GM19239 (cell line): ENCODE data around the gene PDZRN4.
A peak's percentile ranks its signal among the peaks of the same experiment; 100 is the strongest.
"Not testable (repeated sequence)": the region's sequence is repeated elsewhere in the genome, so short reads cannot be mapped to it uniquely, and the experiment has no call there.

ENCODE experiments used
- DNase-seq: peaks from one replicate; pipeline ENCODE4 v3.0.0; 2011; ENCODE audit warnings: low spot score; ENCODE audit not compliant: insufficient read length
- FAIRE-seq: peaks from 2 replicates; lab custom pipeline; 2011; peaks lifted over from hg19 to GRCh38; lab: Jason Lieb, UNC

Gene PDZRN4

DNA sequence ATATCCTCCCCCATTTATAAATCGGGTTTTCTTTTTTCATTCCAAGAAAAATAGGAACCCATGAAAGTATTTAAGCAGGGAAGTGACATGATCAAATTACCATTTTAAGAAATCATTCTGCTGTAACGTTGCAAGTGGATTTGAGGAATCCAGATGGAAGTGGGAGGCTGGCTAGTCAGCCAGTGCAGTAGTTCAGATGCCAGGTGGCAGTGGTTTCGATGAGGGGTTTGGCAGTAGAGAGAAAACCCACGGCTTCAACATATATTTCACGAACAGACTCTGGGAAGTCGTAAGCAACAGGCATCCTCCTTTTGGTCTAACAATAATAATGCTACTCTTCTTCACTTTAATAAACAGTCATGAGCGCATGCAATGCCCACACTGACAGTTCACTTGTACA lies 25.0 kb downstream of the PDZRN4 start:
- FAIRE-seq (no peak), DNase-seq (no peak)

DNA sequence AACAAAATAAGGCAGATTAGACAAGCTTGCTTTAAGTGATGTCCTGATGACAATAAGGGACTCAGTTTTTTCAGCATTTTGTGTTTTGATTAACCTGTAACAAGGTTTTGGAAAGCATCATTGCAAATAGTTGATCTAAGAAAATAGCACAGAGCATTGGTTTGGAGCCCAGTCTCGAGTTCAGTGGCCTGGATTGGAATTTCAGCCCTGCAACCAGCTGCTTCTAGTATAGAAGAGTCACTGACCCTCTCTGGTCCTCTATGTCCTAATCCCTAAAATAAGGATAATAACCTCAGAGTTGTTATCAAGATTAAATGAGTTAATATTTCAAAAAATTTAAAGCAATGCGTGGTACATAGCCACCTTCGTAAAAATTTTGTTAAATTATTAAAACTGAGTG lies 25.5 kb downstream of the PDZRN4 start:
- no peak for FAIRE-seq
- DNase-seq: no peak

DNA sequence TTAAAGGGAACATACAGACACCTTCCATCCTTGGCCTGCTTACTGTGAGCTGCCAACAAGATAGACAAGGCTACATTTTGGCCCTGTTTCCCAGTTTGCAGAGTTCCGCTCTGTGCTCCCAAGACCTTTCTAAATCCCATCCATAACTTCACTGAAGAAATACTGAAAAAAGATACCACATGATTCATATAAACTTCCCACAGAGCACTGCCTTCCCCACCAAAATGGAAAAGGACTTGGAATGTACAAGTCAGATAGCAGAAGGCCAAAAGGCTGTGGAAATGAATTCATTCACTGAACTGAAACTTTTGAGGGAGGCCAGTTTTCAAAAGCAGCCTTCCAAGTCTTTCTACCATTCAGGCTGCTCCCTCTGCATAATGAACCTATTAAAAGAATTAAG lies 29.6 kb downstream of the PDZRN4 start:
- FAIRE-seq (no peak), DNase-seq (no peak)

DNA sequence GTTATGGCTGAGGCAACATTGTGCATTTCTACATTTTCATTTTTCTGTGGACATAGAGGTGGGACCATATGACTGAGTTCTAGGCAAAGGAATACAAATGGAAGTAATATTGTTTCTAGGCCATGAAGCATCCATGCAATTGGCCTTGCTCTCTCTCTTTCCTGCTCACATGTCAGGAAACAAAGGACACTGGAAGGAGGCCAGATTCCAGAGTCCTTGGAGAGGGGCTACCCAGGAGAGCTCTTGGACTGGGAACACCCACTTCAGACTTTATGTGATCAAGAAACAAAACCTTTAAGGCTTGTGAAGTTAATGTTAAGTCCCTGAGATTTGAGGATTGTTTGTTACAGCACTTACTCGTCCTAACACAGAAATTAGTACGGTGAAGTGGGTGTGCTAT lies 32.8 kb downstream of the PDZRN4 start:
- no peak for DNase-seq
- no peak for FAIRE-seq

DNA sequence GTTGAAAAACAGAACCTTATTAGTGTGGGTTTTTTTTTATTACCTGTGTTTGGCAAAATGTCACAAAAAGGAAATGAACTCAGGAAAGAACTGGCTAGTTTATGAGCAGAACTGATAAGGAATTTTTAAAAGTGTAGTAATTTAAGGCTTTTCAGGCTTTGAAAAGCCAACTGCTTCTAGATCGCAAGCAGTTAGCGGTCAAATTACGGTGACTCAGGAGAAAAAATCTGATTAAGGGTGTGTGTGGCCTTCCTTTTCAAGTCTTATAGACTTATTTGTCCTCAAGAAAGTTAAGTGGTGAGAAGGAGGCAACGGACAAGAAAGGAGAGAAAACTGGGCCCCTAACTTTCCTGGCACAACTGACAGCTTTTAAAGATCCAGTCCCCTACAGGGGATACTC lies 33.4 kb downstream of the PDZRN4 start:
- FAIRE-seq (no peak), DNase-seq (no peak)

DNA sequence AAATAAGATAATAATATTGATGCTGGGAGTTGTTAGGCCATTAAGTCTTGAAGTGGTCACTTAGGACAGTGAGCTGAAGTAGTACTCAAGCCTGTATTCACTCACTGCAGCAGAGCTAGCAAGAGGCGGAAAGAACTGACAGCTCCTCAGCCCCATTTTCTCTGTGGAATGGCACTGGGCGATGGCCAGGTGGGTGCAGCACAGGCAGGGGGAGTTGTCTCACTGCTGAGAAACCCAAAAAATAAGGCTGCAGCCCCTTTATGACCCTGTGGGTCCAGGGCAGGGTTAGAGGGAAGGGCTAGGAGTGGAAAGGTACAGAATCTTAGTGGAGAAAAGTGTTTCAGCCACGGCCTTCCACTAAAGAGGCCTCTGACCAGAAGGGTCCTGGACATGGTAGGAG lies 35.5 kb downstream of the PDZRN4 start:
- DNase-seq: no peak
- no peak for FAIRE-seq

DNA sequence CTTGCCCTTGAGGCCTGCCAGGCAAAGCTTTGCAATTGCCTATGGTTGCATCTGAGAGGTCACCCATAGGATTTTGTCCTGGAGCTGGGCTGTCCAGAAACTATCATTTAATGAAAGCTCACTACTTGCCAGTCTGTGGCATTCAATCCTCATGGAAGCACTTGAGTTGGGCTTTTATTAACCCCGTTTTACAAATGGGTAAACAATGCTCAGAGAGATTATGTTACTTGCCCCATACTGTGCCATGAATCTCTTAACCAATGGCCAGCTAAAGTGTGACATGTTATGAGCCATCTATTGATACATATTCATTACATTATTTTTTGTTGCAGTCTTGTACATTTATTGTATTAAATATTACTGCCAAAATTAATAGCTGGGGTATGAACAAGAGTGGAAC lies 35.9 kb downstream of the PDZRN4 start:
- FAIRE-seq: no peak

DNA sequence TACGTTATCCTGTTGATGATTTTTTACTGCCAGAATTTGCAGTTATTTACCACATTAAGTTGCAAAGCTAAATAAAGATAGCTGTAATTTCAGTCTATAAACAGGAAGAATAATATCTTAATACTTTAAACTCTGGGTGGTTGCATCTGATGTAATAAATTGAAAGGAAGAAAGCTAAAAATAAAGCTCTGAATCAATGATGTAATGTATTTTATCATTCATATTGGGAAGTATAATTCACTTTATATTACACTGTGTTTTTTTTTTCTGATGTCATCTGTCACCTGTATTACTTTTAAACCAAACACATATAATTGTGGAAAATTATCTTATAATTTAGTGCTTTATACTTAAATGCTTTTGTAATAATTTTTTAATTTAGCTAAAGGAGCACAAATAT lies 37.1 kb downstream of the PDZRN4 start:
- no peak for DNase-seq
- FAIRE-seq: no peak

More for the DNA sequence above, 35.9 kb downstream of the PDZRN4 start:
- DNase-seq: no peak

DNA sequence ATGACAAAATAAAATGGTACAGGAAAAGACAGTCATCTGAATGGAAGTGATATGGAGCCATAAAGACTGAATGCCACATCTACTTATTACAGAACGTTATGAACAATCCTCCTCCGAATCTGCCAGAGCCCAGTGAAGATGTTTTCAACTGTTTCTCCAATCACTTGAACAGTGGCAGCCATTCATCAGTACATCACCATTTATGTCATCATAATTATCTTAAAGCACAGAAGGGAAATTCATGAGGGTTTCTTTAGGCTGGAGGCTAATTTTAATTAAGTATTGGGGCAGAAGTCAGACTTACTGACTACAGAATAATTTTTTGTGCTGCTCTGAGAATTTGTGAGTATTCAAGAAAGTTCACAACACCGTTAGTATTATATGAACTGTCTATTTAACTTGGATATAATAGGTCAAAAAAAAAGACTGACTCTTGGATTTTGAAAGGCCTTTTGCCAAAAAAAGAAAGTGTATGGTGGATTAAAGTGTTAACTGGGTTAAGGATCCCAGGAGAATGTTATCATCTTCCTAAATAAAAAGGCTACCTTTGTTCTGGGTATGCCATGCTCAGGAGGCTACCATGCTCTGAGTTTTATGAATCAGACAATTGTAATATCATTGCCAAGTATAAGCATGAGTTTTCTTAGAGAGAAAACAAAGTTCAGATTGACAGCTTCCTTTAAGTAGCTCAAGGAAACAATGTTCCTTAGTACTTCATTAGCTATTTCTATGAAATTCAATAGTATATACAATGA lies 40.1 kb downstream of the PDZRN4 start:
- DNase-seq (no peak), FAIRE-seq (no peak)

DNA sequence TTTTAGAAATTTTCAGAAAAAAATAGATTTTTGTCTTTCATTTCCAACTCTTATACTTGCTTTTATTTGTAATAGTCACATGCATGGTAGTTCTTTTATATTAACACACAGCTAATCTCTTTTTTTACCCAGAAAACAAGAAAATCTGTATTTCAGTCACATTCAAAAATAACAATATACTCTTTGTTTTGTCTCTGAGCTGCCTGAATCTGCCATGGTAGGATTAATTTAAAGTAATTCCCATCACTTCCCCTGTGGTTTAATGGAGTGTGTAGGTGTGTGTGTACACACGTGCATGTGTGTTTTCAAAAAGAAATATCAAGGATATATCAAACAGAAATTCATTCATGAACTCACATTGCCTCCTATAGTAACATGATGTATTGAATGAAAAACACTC lies 42.6 kb downstream of the PDZRN4 start:
- DNase-seq: no peak
- FAIRE-seq: no peak

DNA sequence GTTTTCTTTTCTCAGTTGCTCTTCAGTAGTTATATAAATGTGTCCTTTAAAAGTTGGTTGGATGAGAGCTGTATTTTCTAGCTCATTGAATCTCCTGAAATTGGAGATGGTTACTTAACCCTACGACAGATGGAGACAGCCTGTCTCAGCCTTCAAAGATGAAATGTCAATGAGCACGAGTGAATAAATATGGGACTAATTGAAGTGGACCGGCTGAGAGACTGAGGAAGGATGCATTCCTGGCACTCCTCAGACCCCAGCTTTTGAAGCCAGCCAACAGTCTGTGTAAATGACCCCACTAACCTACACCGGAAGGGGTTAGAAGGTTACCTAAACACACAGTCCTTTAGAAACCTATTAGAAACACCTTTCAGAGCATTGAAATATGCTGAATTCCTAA lies 46.6 kb downstream of the PDZRN4 start:
- no peak for FAIRE-seq
- DNase-seq: no peak

DNA sequence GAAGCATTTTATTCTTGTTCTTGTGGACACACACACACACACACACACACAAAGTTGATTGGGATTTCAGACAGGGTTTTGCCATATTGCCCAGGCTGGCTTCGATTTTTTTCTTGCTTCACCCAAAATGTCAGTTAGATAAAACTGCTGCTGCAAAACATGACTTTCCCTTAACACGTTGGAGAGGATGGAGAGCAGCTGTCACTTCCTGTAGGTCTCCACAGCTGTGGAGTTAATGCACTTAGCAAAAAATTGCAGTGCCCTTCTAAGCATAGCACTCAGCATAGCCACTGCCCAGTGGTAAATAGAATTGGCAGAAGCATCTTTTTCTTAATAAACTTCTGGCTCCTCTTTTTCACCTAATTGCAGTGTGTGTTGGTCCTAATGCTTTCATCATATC lies 54.5 kb downstream of the PDZRN4 start:
- DNase-seq (no peak), FAIRE-seq (no peak)

DNA sequence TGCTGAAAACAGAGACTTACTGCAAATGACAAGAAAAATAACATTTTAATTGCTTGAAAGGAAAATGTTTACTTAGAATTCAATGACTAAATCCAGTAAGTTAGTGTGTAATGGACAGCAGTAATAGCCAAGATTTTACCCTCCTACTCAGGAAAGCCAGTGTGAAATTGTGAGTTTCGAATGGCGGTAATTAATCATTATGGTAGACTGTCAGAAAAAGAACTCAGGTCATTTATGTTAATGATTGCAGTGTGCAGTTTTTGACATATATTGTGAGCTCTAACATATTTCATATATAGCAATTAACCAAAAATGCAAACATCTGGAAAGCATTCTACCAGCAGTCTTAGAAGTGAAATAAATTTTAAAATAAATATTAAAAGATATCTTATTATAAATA lies 60.3 kb downstream of the PDZRN4 start:
- FAIRE-seq (no peak), DNase-seq (no peak)

DNA sequence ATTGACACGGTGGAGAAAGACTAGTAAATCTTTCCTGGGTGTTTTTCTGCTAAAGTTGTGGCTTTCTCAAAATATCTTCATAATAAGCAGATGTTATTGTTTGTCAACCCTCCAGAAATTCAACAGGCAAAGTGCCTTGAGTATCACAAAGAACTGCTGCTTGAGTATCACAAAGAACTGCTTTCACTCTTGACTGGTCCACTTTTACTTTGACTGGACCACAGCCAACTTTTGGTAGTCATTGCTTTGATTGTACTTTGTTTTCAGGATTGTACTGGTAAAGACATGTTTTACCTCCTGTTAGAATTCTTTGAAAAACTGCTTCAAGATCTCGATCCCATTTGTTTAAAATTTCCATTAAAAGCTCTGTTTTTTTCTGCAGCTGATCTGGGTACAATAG lies 62.6 kb downstream of the PDZRN4 start:
- DNase-seq (no peak), FAIRE-seq (no peak)

DNA sequence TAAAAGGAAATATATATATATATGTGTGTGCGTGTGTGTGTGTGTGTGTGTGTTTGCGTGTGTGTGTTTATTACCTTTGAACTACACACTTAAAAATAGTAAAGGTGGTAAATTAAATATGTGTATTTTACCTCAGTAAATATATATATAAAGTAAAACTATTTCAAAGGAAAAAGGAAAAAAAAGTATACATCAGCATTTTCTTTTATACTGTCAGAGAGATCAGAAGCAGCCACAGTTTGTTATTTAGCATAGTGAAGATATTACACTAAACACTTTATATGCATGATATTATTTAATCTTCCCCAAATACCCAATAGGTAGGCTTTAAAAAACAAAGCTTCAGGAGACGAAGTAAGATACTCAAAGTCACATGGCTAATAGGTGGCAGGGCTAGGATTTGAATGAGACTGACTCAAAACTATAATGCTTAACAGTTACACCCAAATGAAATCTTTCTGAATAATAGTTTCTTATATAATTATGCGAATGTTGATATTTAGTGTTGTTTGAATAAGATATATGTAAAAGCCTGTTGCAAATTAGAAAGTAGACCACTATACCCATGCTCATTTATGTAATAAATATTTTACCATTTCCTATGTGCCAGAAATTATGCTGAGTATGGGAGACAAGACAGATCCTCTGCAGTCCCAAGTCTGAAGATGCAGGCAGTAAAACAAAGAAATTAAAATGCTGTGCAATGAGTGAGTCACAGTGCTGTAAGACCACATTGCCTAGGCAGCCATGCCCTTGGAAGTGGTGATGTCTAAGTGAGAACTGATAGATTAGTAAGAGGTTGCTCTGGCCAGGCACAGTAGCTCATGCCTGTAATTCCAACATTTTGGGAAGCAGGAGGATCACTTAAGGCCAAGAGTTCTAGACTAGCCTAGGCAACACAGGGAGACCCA lies 66.1 kb downstream of the PDZRN4 start:
- DNase-seq (no peak), FAIRE-seq (no peak)

DNA sequence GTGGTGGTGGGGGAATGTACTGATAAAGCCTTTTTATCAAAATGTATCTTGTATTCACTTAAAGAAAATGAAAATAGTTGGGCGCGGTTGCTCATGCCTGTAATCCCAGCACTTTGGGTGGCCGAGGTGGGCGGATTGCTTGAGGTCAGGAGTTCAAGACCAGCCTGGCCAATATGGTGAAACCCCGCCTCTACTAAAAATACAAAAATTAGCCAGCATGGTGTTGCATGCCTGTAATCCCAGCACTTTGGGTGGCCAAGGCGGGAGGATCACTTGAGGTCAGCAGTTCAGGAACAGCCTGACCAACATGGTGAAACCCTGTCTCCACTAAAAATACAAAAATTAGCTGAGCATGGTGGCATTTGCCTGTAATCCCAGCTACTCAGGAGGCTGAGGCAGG lies 75.1 kb downstream of the PDZRN4 start:
- not testable (repeated sequence) for DNase-seq, FAIRE-seq

DNA sequence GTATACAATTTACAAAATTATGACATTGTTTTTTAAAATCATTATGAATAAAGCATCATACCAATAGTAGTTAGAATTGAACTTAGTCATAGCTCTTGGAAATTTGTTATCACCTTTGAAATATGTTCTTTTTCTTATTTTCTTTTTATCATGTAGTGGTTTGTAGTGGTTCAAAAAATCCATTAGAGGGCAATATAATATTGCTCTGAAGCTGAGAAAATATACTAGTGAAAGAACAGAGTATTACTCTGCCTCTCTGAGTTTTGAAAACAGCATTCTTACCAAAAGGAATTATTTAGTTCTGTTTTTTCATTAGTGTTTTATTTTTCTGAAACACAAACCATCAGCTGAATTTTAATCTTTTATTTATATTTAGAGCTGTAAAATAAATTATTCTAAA lies 76.2 kb downstream of the PDZRN4 start:
- FAIRE-seq: no peak
- DNase-seq: no peak

DNA sequence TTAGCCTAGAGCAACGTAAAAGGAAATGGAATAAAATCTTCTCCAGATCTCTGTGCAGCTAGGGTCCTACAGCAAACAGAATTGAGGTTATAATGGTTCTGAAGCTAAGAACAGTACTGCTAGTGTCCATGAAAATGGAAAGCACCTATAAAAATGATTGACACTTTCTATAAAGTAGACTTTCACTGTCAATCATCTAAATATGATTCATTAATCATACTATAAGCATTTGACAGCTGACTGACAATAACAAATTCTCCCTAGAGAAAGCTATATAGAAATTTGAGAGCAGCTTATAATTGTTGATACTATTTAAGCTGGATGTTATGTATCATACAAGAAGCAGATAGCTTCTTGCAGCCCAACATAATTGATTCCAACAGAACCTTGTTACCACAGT lies 80.9 kb downstream of the PDZRN4 start:
- FAIRE-seq (no peak), DNase-seq (no peak)

DNA sequence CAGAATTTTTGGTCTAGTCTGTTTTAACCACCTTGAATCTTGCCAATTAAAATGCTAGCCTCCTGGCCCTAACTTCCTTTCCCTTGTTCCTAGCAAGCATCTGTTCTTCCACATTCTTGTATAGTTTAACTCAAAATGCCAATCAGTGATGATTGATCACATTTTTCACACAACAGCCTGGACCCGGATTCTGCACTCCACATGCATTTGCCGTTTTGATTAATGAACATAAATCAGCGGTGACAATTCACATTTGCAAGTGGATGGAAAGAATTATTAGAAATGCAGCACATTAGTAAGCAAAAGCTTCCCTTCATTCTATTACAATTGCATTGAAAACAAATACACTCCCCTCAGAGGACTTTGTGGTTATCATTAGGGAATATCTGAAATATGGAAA lies 83.4 kb downstream of the PDZRN4 start:
- DNase-seq (no peak), FAIRE-seq (no peak)

DNA sequence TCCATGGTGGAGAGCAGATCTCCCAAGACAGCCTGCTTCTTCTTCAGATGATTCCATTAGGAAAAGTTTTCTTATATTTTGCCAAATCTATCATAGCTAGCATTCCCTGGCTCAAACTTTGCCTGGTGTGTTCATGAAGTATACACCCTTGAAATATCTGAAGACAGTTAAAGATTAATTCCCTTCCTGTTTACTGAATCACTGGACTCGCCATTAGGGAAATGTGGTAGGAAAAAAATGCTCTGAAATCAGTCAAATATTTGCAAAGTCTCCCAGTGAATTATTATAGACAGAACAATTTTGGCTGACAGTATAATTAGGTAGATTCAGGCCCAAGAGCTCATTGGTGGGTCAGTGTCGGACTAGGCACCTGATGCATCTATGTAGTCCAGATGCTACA lies 86.5 kb downstream of the PDZRN4 start:
- FAIRE-seq (no peak), DNase-seq (no peak)

DNA sequence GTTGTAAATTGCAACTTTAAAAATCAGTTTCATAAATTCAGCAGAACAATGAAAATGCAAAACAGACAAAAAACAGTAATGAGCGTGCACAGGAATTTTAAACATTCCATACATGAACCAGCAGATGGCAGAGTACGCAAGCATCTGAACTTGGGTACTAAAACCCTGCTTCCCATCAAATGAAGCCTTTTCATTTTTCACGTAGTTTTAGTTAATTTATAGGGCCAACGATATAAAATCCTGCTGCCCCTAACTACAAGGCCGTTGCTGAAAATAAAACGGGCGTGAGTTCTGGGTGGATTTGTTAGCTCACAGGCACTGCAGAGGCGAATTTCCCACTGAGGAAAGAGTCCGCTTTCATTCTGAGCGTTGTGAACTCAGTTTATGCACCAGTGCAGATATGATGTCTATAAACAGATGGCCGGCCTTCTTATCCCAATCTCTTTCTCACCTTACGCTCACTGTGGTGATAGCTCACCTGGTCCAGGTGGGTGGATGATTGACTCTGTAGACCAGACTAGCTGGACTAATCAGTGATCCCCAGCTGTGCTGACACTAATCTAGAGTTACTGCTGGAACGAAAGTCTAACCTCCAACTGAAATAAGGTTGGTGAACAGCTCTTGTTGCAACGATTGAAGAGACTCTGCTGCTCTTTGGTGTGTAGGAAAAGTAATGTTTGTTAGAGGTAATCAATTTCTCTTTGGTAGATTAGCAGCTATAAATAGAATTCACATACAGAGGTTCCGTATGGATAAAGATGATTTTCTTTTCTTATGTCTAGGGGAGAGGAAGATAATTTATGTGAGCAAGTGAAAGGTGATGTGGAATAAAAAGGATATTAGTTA lies 89.2 kb downstream of the PDZRN4 start:
- peak; percentile 13 for DNase-seq
- FAIRE-seq: no peak
